Measurements from ENCODE around the gene KDM2B. TPM values are rescaled to one million over a fixed set of nuclear protein-coding genes. Genes with fewer than 3 reads are reported as not detected.

The KDM2B gene
- total and polyA plus RNA-seq, 10 of the 15 experiments (the other 5 are each of a cell fraction or from before 2014, with no cell fraction given) = 13.6 to 124 (median 40.4) TPM

GRCh38 chr12:121549075-121549474, 31.7 kb downstream of the KDM2B start:
- intact Hi-C loops (cut with micrococcal nuclease; ENCODE audit: unreplicated experiment) = no loop called here
- no TSS peak for BruUV-seq (replicated peaks)
- ATAC-seq (no peak), FAIRE-seq (no peak), DNase-seq (ENCODE audit: low read depth, low spot score) (no peak)
- no peak overlapping the region for H3K27ac ChIP-seq (ENCODE audit: control insufficient read depth, insufficient read depth)
- 73% methylated on average over 7 of the region's 7 CpGs for WGBS (ENCODE audit: insufficient coverage, insufficient replicate concordance, low lambda C conversion rate, missing lambda C conversion rate)
- H3K27me3 ChIP-seq (replicated peaks in 1 of 2; ENCODE audit: control insufficient read depth in 2 of 2, insufficient read depth in 2 of 2, low read length in 1 of 2) = no peaks in the 10 kb centered on the region
- ChIA-PET RAD21 (ENCODE audit: unreplicated experiment) (no interaction called here), POLR2A (no interaction called here), SMC1A (ENCODE audit: uncharacterized antibody, unreplicated experiment) (interaction anchor here (0.5 to 2.3 kb wide), 4 partner anchors 9 to 78 kb away, joined by 3 to 6 read pairs (median 4); partner anchors contain the start of gene ORAI1), CTCF (no interaction called here)
- no peak overlapping the region for H2AFZ ChIP-seq (ENCODE audit: control insufficient read depth, low read depth, low read length)
- H3K4me2 ChIP-seq (ENCODE audit: control insufficient read depth, insufficient read depth) = no peak overlapping the region
- H3K79me2 ChIP-seq (ENCODE audit: control insufficient read depth, insufficient read depth, low read length) = no peaks in the 10 kb centered on the region
- H3K9me3 ChIP-seq (replicated peaks; ENCODE audit: control insufficient read depth, insufficient read depth, low read length) = no peaks in the 10 kb centered on the region
- in situ Hi-C loops (cut with MboI) = no loop called here
- peaks cover 25% of the 10 kb centered on the region for H3K4me1 ChIP-seq (ENCODE audit: control insufficient read depth, insufficient read depth, low read length)
- H4K20me1 ChIP-seq (ENCODE audit: control insufficient read depth, insufficient read depth) = no peaks in the 10 kb centered on the region
- no peak overlapping the region for H3K9ac ChIP-seq (ENCODE audit: control insufficient read depth, insufficient read depth, low read length)
- no peak overlapping the region for H3K4me3 ChIP-seq
- H3K36me3 ChIP-seq (ENCODE audit: control insufficient read depth in 2 of 2, insufficient read depth in 2 of 2, low read length in 1 of 2) = peaks cover 0 to 4% of the 10 kb centered on the region in 2 experiments; a peak in 3 of 4 replicates
- no peak for TF ChIP-seq ZNF274 (IDR thresholded peaks at IDR 0.05; ENCODE audit: insufficient read depth, insufficient read length)
- no peak for TF ChIP-seq BRCA1 (IDR thresholded peaks at IDR 0.05; ENCODE audit: low read depth, low read length)
- TF ChIP-seq JUND (IDR thresholded peaks at IDR 0.05; ENCODE audit: low read depth, low read length) = no peak
- no peak for TF ChIP-seq ZBTB40 (IDR thresholded peaks at IDR 0.05; ENCODE audit: borderline replicate concordance)
- TF ChIP-seq, protein P1, sequence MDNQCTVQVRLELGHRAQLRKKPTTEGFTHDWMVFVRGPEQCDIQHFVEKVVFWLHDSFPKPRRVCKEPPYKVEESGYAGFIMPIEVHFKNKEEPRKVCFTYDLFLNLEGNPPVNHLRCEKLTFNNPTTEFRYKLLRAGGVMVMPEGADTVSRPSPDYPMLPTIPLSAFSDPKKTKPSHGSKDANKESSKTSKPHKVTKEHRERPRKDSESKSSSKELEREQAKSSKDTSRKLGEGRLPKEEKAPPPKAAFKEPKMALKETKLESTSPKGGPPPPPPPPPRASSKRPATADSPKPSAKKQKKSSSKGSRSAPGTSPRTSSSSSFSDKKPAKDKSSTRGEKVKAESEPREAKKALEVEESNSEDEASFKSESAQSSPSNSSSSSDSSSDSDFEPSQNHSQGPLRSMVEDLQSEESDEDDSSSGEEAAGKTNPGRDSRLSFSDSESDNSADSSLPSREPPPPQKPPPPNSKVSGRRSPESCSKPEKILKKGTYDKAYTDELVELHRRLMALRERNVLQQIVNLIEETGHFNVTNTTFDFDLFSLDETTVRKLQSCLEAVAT (IDR thresholded peaks at IDR 0.05) = no peak
- TF ChIP-seq, protein P2, sequence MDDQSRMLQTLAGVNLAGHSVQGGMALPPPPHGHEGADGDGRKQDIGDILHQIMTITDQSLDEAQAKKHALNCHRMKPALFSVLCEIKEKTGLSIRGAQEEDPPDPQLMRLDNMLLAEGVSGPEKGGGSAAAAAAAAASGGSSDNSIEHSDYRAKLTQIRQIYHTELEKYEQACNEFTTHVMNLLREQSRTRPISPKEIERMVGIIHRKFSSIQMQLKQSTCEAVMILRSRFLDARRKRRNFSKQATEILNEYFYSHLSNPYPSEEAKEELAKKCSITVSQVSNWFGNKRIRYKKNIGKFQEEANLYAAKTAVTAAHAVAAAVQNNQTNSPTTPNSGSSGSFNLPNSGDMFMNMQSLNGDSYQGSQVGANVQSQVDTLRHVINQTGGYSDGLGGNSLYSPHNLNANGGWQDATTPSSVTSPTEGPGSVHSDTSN (IDR thresholded peaks at IDR 0.05; ENCODE audit: insufficient replicate concordance, low read depth, low read length) = no peak
- TF ChIP-seq HCFC1 (IDR thresholded peaks at IDR 0.05; ENCODE audit: low read length) = no peak
- TF ChIP-seq GABPA (IDR thresholded peaks at IDR 0.05; ENCODE audit: low read depth) = no peak
- TF ChIP-seq EGR1 (IDR thresholded peaks at IDR 0.05; ENCODE audit: borderline replicate concordance in 1 of 2, low read depth in 2 of 2, low read length in 2 of 2) = no peak
- no peak for TF ChIP-seq TCF12 (IDR thresholded peaks at IDR 0.05; ENCODE audit: low read depth, low read length)
- TF ChIP-seq CEBPB (IDR thresholded peaks at IDR 0.05; ENCODE audit: borderline replicate concordance in 1 of 2, low read depth in 2 of 2, low read length in 2 of 2) = no peak
- no peak for TF ChIP-seq CBX5 (IDR thresholded peaks at IDR 0.05; ENCODE audit: low read depth)
- TF ChIP-seq JUNB (IDR thresholded peaks at IDR 0.05) = no peak
- no peak for TF ChIP-seq GATAD2B (conservative IDR thresholded peaks at IDR 0.05; ENCODE audit: low read depth)
- no peak for TF ChIP-seq CHD2 (IDR thresholded peaks at IDR 0.05; ENCODE audit: borderline replicate concordance, low read depth, low read length)
- no peak for TF ChIP-seq BACH1 (IDR thresholded peaks at IDR 0.05; ENCODE audit: borderline replicate concordance)

Measured in GM12878 (cell line).